BE2C (cell line): ENCODE results near the gene CHCHD10.

Source experiments
- DNase-seq: peaks from one replicate; pipeline ENCODE4 v3.0.0-alpha.2; 2020
- H3K27me3 ChIP-seq: fragments of 250-450 bp; sonication (Bioruptor Pico); 2 replicates; pipeline ENCODE4 v1.5.1; 2020; ENCODE audit warnings: mild to moderate bottlenecking
- H3K36me3 ChIP-seq: fragments of 250-450 bp; sonication (Bioruptor Pico); 2 replicates; pipeline ENCODE4 v1.5.1; 2020; ENCODE audit warnings: mild to moderate bottlenecking
- H3K4me1 ChIP-seq: fragments of 250-450 bp; sonication (Bioruptor Pico); 2 replicates; pipeline ENCODE4 v1.5.1; 2020
- H3K4me3 ChIP-seq: 2 replicates; pipeline ENCODE4 v1.5.1; 2011; ENCODE audit warnings: low read depth, low read length
- H3K9me3 ChIP-seq: fragments of 250-450 bp; sonication (Bioruptor Pico); 2 replicates; pipeline ENCODE4 v1.5.1; 2020
- CTCF ChIP-seq: IDR thresholded peaks from 2 replicates; pipeline ENCODE4 v1.5.1; 2012; ENCODE audit warnings: mild to moderate bottlenecking, low read depth, low read length

CHCHD10 gene

DNA sequence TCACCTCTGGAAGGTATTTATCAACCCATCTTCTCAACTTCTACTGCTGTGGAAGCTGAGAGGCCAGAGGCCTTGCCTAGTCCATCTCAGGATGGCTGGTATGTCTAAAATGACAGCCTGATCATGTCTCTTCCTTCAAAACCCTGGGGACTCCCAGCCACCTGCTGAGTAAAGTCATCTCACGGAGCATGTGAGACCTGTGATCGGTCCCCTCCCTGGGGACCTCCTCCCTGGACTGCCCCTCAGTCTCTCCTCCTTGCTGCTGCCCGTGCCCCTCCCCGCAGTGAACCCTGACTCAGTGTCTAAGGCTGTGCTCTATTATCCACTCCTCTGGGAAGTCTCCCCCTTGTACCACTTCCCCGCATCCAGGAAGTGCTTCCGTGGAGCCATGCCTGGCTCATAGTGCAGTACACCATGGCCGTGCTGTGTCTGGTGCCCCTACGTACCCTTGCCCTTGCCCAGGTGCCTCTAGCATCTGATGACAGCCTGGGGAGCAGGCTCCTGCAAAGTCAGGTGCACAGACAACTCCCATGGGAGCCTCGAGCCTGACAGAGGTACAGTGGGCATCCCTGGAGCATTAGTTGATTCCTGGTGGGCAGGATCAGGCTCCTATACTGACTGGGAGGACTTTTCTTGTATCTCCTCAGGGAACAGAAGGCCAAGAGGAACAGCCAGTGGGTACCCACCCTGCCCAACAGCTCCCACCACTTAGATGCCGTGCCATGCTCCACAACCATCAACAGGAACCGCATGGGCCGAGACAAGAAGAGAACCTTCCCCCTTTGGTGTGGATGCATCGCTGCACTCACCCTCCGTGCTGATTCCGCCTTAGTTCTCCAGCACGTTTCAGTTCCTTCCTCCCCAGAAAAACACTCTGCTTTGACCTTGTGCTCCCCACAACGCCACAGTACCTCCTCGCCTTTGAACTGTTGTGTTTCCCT, 32.8 kb upstream of the CHCHD10 start:
- no peak for DNase-seq
- no peaks in the 10 kb centered on the region for H3K27me3 ChIP-seq
- H3K4me3 ChIP-seq: no peak overlapping the region
- H3K9me3 ChIP-seq: no peaks in the 10 kb centered on the region
- peaks cover 77% of the 10 kb centered on the region for H3K36me3 ChIP-seq
- H3K4me1 ChIP-seq: no peaks in the 10 kb centered on the region
- TF ChIP-seq CTCF: no peak

DNA sequence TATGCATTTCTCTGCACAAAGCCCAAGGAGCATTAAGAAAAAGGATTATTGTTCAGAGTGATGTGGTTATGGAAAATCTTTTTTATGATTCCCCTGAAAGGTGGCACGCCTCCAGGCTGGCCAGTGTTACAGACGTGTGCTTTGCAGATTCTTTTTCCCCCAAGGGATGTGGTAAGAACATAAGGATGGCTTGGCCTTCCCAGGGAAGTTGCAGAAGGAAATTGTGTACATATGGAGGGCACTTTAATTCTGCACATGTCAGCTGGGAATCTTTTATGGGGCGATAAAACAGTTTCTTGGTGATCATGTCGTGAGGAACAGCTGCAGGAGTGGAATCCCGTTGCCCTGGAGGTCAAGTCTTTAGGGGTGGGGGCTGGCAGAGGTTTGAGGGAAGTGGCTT, 28.7 kb upstream of the CHCHD10 start:
- Histone ChIP-seq H3K4me1 (no peaks in the 10 kb centered on the region), H3K9me3 (no peaks in the 10 kb centered on the region), H3K4me3 (no peak overlapping the region), H3K36me3 (peaks cover 65% of the 10 kb centered on the region), H3K27me3 (no peaks in the 10 kb centered on the region)
- DNase-seq: no peak
- TF ChIP-seq CTCF: no peak

GRCh38 chr22:23793326-23793725, 25.6 kb upstream of the CHCHD10 start:
- TF ChIP-seq CTCF: 0 out of 2 replicates have a peak, but pooled peaks have one; percentile 13
- peaks cover 44% of the 10 kb centered on the region for H3K36me3 ChIP-seq

GRCh38 chr22:23791738-23792645, 24.2 kb upstream of the CHCHD10 start:
- H3K4me3 ChIP-seq: no peak overlapping the region
- H3K36me3 ChIP-seq: peaks cover 37% of the 10 kb centered on the region
- peaks cover 11% of the 10 kb centered on the region for H3K4me1 ChIP-seq
- DNase-seq: no peak
- no peak for TF ChIP-seq CTCF
- no peaks in the 10 kb centered on the region for H3K27me3 ChIP-seq
- no peaks in the 10 kb centered on the region for H3K9me3 ChIP-seq

More at GRCh38 chr22:23793326-23793725, 25.6 kb upstream of the CHCHD10 start:
- H3K27me3 ChIP-seq: no peaks in the 10 kb centered on the region
- H3K9me3 ChIP-seq: no peaks in the 10 kb centered on the region
- peaks cover 11% of the 10 kb centered on the region for H3K4me1 ChIP-seq
- no peak for DNase-seq
- H3K4me3 ChIP-seq: no peak overlapping the region

DNA sequence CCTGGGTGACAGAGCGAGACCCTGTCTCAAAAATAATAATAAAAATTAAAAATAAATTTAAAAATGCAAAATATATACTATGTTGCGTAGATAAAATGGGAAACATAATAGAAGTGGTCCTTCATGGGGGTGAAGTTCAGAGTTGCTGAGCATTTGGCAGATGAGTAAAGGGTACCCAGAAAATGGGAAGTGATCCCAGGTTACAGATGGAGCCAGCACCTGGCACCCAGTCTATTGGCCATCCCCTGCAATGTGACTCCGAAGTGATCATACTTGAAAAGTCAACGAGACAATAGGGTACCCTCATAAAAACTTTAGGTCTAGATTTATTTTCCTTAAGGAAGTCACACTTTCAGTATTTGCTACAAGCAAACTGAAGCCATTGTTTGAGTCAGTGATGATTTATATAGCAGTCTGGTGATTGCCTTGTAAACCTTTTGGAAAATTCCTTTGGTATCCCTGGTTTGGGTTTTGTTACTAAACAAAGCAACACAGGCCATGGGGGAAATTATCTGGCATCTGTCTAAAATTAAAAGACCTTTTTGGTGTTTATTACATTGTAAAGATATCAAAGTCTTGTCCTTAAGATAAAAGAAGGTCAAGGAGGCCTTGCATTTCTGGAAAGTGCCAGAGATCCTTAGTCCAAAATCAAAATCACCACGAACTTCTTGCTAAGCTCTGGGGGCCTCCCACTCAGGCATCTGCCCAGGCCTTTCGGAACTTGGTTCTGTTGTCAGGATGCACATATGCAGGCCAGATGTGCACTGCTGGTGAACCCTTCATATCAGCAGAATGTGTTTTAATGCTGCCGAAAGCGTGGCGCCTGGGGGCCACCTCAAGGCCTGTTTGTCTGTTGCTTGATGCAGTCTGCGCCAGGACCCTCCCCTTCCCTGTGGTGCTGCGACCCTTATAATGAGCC, 23.3 kb upstream of the CHCHD10 start:
- no peak overlapping the region for H3K4me3 ChIP-seq
- no peaks in the 10 kb centered on the region for H3K27me3 ChIP-seq
- peaks cover 14% of the 10 kb centered on the region for H3K4me1 ChIP-seq
- H3K36me3 ChIP-seq: peaks cover 30% of the 10 kb centered on the region
- DNase-seq: peak; percentile 53
- H3K9me3 ChIP-seq: no peaks in the 10 kb centered on the region
- TF ChIP-seq CTCF: no peak
